ENCODE measurements around the gene ANTXR1.

- TF ChIP-seq CTCF (IDR thresholded peaks at IDR 0.05) (no peak), POLR2A (IDR thresholded peaks at IDR 0.05) (no peak)
Observed at GRCh38 chr2:69298261-69298660, 285.3 kb downstream of the ANTXR1 start.
